Liver (tissue), 9 donors: Measurements from ENCODE around the gene SKIC8. TPM values are rescaled to one million over a fixed set of nuclear protein-coding genes. Genes with fewer than 3 reads are reported as not detected.

Experiments used
- DNase-seq: peaks from one replicate; pipeline ENCODE4 v3.0.0-alpha.2; 2017; ENCODE audit warnings: low spot score
- H3K27ac ChIP-seq, 2 donors: one replicate each; pipeline ENCODE4 v1.7.0; 2013; ENCODE audit warnings: inconsistent platforms in 2 of 2, low read length in 2 of 2, control low read depth in 1 of 2, low read depth in 1 of 2, mild to moderate bottlenecking in 1 of 2
- H3K27me3 ChIP-seq, 4 donors: one replicate each; pipeline versions ENCODE4 v1.6.1 to v1.7.0; 2013; ENCODE audit warnings: low read length in 3 of 4, inconsistent platforms in 1 of 4, mild to moderate bottlenecking in 1 of 4, moderate library complexity in 1 of 4; ENCODE audit not compliant: control insufficient read depth in 4 of 4, insufficient read depth in 4 of 4
- H3K36me3 ChIP-seq, 4 donors: one replicate each; pipeline versions ENCODE4 v1.6.1 to v1.7.0; 2013; ENCODE audit warnings: low read length in 3 of 4, mild to moderate bottlenecking in 3 of 4, low read depth in 1 of 4, moderate library complexity in 1 of 4; ENCODE audit not compliant: control insufficient read depth in 4 of 4, insufficient read depth in 3 of 4
- H3K4me1 ChIP-seq, 4 donors: one replicate each; pipeline versions ENCODE4 v1.6.1 to v1.7.0; 2013; ENCODE audit warnings: low read length in 3 of 4, mild to moderate bottlenecking in 3 of 4, moderate library complexity in 1 of 4; ENCODE audit not compliant: control insufficient read depth in 4 of 4, insufficient read depth in 4 of 4
- H3K4me3 ChIP-seq, 3 donors: one replicate each; pipeline versions ENCODE4 v1.6.1 to v1.7.0; 2013; ENCODE audit warnings: low read length in 3 of 3, control low read depth in 1 of 3, low read depth in 1 of 3, mild to moderate bottlenecking in 1 of 3
- H3K9ac ChIP-seq, 2 donors: one replicate each; pipeline ENCODE4 v1.7.0; 2013; ENCODE audit warnings: low read length in 2 of 2, mild to moderate bottlenecking in 2 of 2, moderate library complexity in 2 of 2, control low read depth in 1 of 2, low read depth in 1 of 2
- H3K9me3 ChIP-seq, 4 donors: one replicate each; pipeline versions ENCODE4 v1.6.1 to v1.7.0; 2013; ENCODE audit warnings: low read length in 3 of 4; ENCODE audit not compliant: control insufficient read depth in 4 of 4
- ATF3 ChIP-seq: IDR thresholded peaks from 2 replicates; pipeline ENCODE4 v1.6.1; 2016; ENCODE audit warnings: antibody characterized with exemption
- CTCF ChIP-seq: fragments of 150-350 bp; IDR thresholded peaks from 2 replicates; pipeline ENCODE4 v1.5.1; 2017; ENCODE audit warnings: improper control_type of control experiment, low read depth, low read length; ENCODE audit not compliant: missing input control
- EGR1 ChIP-seq, 2 donors: IDR thresholded peaks; 2 replicates each; pipeline ENCODE4 v1.6.1; 2016 to 2018; ENCODE audit warnings: antibody characterized with exemption in 2 of 2, low read depth in 2 of 2
- FOXA1 ChIP-seq: IDR thresholded peaks from 2 replicates; pipeline ENCODE4 v1.6.1; 2016; ENCODE audit warnings: antibody characterized with exemption
- FOXA2 ChIP-seq: IDR thresholded peaks from 2 replicates; pipeline ENCODE4 v1.6.1; 2016; ENCODE audit warnings: antibody characterized with exemption
- GABPA ChIP-seq, 2 donors: IDR thresholded peaks in 1 of 2; conservative IDR thresholded peaks in 1 of 2; 2 replicates each; pipeline ENCODE4 v1.6.1; 2016; ENCODE audit warnings: antibody characterized with exemption in 2 of 2, mild to moderate bottlenecking in 1 of 2, moderate library complexity in 1 of 2
- HNF4A ChIP-seq, 2 donors: conservative IDR thresholded peaks; 2 replicates each; pipeline ENCODE4 v1.6.1; 2016; ENCODE audit warnings: antibody characterized with exemption in 2 of 2, mild to moderate bottlenecking in 2 of 2
- HNF4G ChIP-seq: IDR thresholded peaks from 2 replicates; pipeline ENCODE4 v1.6.1; 2016; ENCODE audit warnings: antibody characterized with exemption
- JUND ChIP-seq, 2 donors: IDR thresholded peaks; 2 replicates each; pipeline ENCODE4 v1.6.1; 2016; ENCODE audit warnings: antibody characterized with exemption in 2 of 2
- NR2F2 ChIP-seq: IDR thresholded peaks from 2 replicates; pipeline ENCODE4 v1.6.1; 2016; ENCODE audit warnings: antibody characterized with exemption
- RAD21 ChIP-seq, 2 donors: IDR thresholded peaks; 2 replicates each; pipeline ENCODE4 v1.6.1; 2016; ENCODE audit warnings: antibody characterized with exemption in 2 of 2, mild to moderate bottlenecking in 2 of 2
- RXRA ChIP-seq, 2 donors: IDR thresholded peaks; 2 replicates each; pipeline ENCODE4 v1.6.1; 2017 to 2018; ENCODE audit warnings: antibody characterized with exemption in 2 of 2, mild to moderate bottlenecking in 1 of 2
- TAF1 ChIP-seq: conservative IDR thresholded peaks from 2 replicates; pipeline ENCODE4 v1.6.1; 2016; ENCODE audit warnings: antibody characterized with exemption, mild to moderate bottlenecking
- YY1 ChIP-seq: IDR thresholded peaks from 2 replicates; pipeline ENCODE4 v1.6.1; 2016; ENCODE audit warnings: antibody characterized with exemption, mild to moderate bottlenecking
- WGBS: extraction: QIAGEN DNeasy Blood & Tissue Kit; methylation state at CpG from one replicate; pipeline ENCODE4 v1.1.7; 2013; 5-methylcytosine and 5-hydroxymethylcytosine counted together
- polyA plus RNA-seq, 2 donors: library from polyadenylated mRNA; stranded (reverse) in 1 of 2; unstranded in 1 of 2; fragments of 200-250 nt in 1 of 2; fragments of >200 nt in 1 of 2; fragmentation: Nextera tagmentation in 1 of 2; extraction: Ambion mirVana in 1 of 2; gene quantifications; one replicate each; pipeline versions ENCODE4 v1.2.1 to v1.2.3, GENCODE V29; 2013 to 2015
- total RNA-seq, 2 donors: library from RNA; depleted of rRNA; stranded (reverse); fragments of >200 nt; gene quantifications; one replicate each; pipeline ENCODE4 v1.2.3, GENCODE V29; 2014
- TF ChIP-seq, protein P1 (sequence below): IDR thresholded peaks from 2 replicates; pipeline ENCODE4 v1.6.1; 2016; ENCODE audit warnings: antibody characterized with exemption
- TF ChIP-seq, protein P2 (sequence below): IDR thresholded peaks from 2 replicates; pipeline ENCODE4 v1.6.1; 2016; ENCODE audit warnings: antibody characterized with exemption, mild to moderate bottlenecking
- TF ChIP-seq, protein P3 (sequence below): IDR thresholded peaks from 2 replicates; pipeline ENCODE4 v1.6.1; 2016; ENCODE audit warnings: antibody characterized with exemption
- donor health status: healthy.
- donor health status: healthy.
- donor health status: healthy.
- donor health status: healthy.
- donor health status: healthy.

Gene SKIC8
- total and polyA plus RNA-seq, 4 donors: 33.4 to 48.7 (median 40.2) TPM

DNA sequence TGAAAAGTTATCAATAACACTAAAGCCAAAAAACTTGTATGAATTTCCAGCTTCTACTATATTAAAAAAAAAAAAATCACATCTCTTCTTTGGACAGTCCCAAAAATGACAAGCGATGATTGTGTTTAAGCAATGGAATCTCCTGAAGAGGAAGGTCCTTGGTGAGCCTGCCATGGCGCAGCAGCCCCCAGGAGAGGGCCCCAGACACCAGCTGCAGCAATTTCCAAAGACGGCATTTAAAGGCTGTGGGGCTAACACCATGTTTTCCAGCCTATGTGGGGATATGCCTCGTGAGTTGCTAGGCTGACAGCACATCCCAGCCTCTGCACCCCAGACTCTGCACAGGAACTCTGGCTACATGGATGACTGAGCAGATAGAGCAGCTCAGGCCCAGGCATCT is 14.7 kb downstream of the SKIC8 start:
- Histone ChIP-seq H3K27me3 (no peaks in the 10 kb centered on the region), H3K27ac (no peak overlapping the region), H3K9ac (no peak overlapping the region), H3K36me3 (peaks cover 10 to 68% (median 42%) of the 10 kb centered on the region in 4 donors), H3K4me1 (no peaks in the 10 kb centered on the region), H3K4me3 (no peak overlapping the region), H3K9me3 (no peaks in the 10 kb centered on the region)
- no peak for TF ChIP-seq FOXA1
- no peak for TF ChIP-seq JUND (IDR thresholded peaks at IDR 0.05)
- TF ChIP-seq ATF3: no peak
- TF ChIP-seq NR2F2: no peak
- no peak for TF ChIP-seq FOXA2
- TF ChIP-seq RXRA (IDR thresholded peaks at IDR 0.05): no peak
- no peak for TF ChIP-seq HNF4G
- TF ChIP-seq TAF1: no peak
- TF ChIP-seq HNF4A (conservative IDR thresholded peaks at IDR 0.05): no peak
- TF ChIP-seq RAD21 (IDR thresholded peaks at IDR 0.05): no peak
- TF ChIP-seq, protein P1, sequence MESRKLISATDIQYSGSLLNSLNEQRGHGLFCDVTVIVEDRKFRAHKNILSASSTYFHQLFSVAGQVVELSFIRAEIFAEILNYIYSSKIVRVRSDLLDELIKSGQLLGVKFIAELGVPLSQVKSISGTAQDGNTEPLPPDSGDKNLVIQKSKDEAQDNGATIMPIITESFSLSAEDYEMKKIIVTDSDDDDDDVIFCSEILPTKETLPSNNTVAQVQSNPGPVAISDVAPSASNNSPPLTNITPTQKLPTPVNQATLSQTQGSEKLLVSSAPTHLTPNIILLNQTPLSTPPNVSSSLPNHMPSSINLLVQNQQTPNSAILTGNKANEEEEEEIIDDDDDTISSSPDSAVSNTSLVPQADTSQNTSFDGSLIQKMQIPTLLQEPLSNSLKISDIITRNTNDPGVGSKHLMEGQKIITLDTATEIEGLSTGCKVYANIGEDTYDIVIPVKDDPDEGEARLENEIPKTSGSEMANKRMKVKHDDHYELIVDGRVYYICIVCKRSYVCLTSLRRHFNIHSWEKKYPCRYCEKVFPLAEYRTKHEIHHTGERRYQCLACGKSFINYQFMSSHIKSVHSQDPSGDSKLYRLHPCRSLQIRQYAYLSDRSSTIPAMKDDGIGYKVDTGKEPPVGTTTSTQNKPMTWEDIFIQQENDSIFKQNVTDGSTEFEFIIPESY: no peak
- no peak for TF ChIP-seq GABPA (IDR thresholded peaks at IDR 0.05 in 1 of 2, conservative IDR thresholded peaks at IDR 0.05 in 1 of 2)
- TF ChIP-seq, protein P2, sequence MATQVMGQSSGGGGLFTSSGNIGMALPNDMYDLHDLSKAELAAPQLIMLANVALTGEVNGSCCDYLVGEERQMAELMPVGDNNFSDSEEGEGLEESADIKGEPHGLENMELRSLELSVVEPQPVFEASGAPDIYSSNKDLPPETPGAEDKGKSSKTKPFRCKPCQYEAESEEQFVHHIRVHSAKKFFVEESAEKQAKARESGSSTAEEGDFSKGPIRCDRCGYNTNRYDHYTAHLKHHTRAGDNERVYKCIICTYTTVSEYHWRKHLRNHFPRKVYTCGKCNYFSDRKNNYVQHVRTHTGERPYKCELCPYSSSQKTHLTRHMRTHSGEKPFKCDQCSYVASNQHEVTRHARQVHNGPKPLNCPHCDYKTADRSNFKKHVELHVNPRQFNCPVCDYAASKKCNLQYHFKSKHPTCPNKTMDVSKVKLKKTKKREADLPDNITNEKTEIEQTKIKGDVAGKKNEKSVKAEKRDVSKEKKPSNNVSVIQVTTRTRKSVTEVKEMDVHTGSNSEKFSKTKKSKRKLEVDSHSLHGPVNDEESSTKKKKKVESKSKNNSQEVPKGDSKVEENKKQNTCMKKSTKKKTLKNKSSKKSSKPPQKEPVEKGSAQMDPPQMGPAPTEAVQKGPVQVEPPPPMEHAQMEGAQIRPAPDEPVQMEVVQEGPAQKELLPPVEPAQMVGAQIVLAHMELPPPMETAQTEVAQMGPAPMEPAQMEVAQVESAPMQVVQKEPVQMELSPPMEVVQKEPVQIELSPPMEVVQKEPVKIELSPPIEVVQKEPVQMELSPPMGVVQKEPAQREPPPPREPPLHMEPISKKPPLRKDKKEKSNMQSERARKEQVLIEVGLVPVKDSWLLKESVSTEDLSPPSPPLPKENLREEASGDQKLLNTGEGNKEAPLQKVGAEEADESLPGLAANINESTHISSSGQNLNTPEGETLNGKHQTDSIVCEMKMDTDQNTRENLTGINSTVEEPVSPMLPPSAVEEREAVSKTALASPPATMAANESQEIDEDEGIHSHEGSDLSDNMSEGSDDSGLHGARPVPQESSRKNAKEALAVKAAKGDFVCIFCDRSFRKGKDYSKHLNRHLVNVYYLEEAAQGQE: no peak
- 97% methylated on average over 4 of the region's 4 CpGs for WGBS
- DNase-seq: no peak

GRCh38 chr15:78282324-78282723 is 17.1 kb downstream of the SKIC8 start:
- H3K9me3 ChIP-seq: no peaks in the 10 kb centered on the region
- H3K4me1 ChIP-seq: no peaks in the 10 kb centered on the region
- H3K36me3 ChIP-seq: peaks cover 8 to 54% (median 31%) of the 10 kb centered on the region in 4 donors
- H3K27me3 ChIP-seq: no peaks in the 10 kb centered on the region
- no peak overlapping the region for H3K4me3 ChIP-seq
- 97% methylated on average over 2 of the region's 2 CpGs for WGBS
- no peak for DNase-seq
- no peak overlapping the region for H3K27ac ChIP-seq
- no peak overlapping the region for H3K9ac ChIP-seq
- no peak for TF ChIP-seq JUND (IDR thresholded peaks at IDR 0.05)
- no peak for TF ChIP-seq NR2F2
- TF ChIP-seq YY1: no peak
- TF ChIP-seq HNF4A (conservative IDR thresholded peaks at IDR 0.05): no peak
- no peak for TF ChIP-seq TAF1
- no peak for TF ChIP-seq RAD21 (IDR thresholded peaks at IDR 0.05)
- TF ChIP-seq EGR1 (IDR thresholded peaks at IDR 0.05; ENCODE audit: low read depth in 2 of 2): no peak
- TF ChIP-seq HNF4G: no peak
- no peak for TF ChIP-seq GABPA (IDR thresholded peaks at IDR 0.05 in 1 of 2, conservative IDR thresholded peaks at IDR 0.05 in 1 of 2)
- TF ChIP-seq RXRA (IDR thresholded peaks at IDR 0.05): no peak
- TF ChIP-seq CTCF: no peak
- TF ChIP-seq, protein P1: no peak
- no peak for TF ChIP-seq FOXA2
- TF ChIP-seq, protein P3, sequence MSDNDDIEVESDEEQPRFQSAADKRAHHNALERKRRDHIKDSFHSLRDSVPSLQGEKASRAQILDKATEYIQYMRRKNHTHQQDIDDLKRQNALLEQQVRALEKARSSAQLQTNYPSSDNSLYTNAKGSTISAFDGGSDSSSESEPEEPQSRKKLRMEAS: no peak
- TF ChIP-seq ATF3: no peak
- no peak for TF ChIP-seq FOXA1
- TF ChIP-seq, protein P2: no peak
